ENCODE measurements around the gene TRIM50. TPM values are rescaled to one million over a fixed set of nuclear protein-coding genes. Genes with fewer than 3 reads are reported as not detected.
A peak's percentile ranks its signal among the peaks of the same experiment; 100 is the strongest.
"Not testable (repeated sequence)": the region's sequence is repeated elsewhere in the genome, so short reads cannot be mapped to it uniquely, and the experiment has no call there.

TRIM50 gene
- polyA plus RNA-seq, 1 donor from 2014 or later = not detected

- no peak overlapping the region for H3K9ac ChIP-seq (ENCODE audit: low read length)
- no peaks in the 10 kb centered on the region for H3F3A ChIP-seq (ENCODE audit: insufficient read depth, low read length, poor library complexity, severe bottlenecking)
- TF ChIP-seq POLR2AphosphoS5 (IDR thresholded peaks at IDR 0.05) (no peak), RAD21 (conservative IDR thresholded peaks at IDR 0.05) (no peak), MXI1 (conservative IDR thresholded peaks at IDR 0.05; ENCODE audit: poor library complexity, severe bottlenecking) (no peak), REST (IDR thresholded peaks at IDR 0.05; ENCODE audit: borderline replicate concordance) (no peak), TAF1 (IDR thresholded peaks at IDR 0.05; ENCODE audit: low read depth) (no peak), EZH2 (IDR thresholded peaks at IDR 0.05; ENCODE audit: borderline replicate concordance, insufficient read depth, low read length, poor library complexity, severe bottlenecking) (no peak), SMC3 (conservative IDR thresholded peaks at IDR 0.05; ENCODE audit: poor library complexity) (no peak), EP300 (conservative IDR thresholded peaks at IDR 0.05; ENCODE audit: poor library complexity, severe bottlenecking) (no peak)
- TF ChIP-seq, protein P1, sequence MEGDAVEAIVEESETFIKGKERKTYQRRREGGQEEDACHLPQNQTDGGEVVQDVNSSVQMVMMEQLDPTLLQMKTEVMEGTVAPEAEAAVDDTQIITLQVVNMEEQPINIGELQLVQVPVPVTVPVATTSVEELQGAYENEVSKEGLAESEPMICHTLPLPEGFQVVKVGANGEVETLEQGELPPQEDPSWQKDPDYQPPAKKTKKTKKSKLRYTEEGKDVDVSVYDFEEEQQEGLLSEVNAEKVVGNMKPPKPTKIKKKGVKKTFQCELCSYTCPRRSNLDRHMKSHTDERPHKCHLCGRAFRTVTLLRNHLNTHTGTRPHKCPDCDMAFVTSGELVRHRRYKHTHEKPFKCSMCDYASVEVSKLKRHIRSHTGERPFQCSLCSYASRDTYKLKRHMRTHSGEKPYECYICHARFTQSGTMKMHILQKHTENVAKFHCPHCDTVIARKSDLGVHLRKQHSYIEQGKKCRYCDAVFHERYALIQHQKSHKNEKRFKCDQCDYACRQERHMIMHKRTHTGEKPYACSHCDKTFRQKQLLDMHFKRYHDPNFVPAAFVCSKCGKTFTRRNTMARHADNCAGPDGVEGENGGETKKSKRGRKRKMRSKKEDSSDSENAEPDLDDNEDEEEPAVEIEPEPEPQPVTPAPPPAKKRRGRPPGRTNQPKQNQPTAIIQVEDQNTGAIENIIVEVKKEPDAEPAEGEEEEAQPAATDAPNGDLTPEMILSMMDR (IDR thresholded peaks at IDR 0.05; ENCODE audit: poor library complexity, severe bottlenecking) = no peak
- H3K27ac ChIP-seq (ENCODE audit: low read length) = no peak overlapping the region
- no peaks in the 10 kb centered on the region for H4K20me1 ChIP-seq (ENCODE audit: insufficient read depth)
- no peaks in the 10 kb centered on the region for H3K27me3 ChIP-seq (ENCODE audit: insufficient read depth, low read depth, low read length)
- H3K9me3 ChIP-seq (ENCODE audit: low read length) = no peaks in the 10 kb centered on the region
- no peaks in the 10 kb centered on the region for H3K9me2 ChIP-seq (ENCODE audit: insufficient read depth, low read length)
- no peak overlapping the region for H2AFZ ChIP-seq (ENCODE audit: low read depth, low read length)
- H3K36me3 ChIP-seq (ENCODE audit: insufficient read depth, low read length) = no peaks in the 10 kb centered on the region
- no peaks in the 10 kb centered on the region for H3K79me2 ChIP-seq (replicated peaks; ENCODE audit: insufficient read depth, low read length)
- H3K4me3 ChIP-seq (ENCODE audit: low read length) = peak overlapping the region; percentile 84
- peak overlapping the region; percentile 19 for H3K4me2 ChIP-seq (ENCODE audit: low read length)
Observed at GRCh38 chr7:73307436-73307835, 20.4 kb downstream of the TRIM50 start.

GRCh38 chr7:73304612-73305387, 23.1 kb downstream of the TRIM50 start:
- H3K4me3 ChIP-seq (ENCODE audit: low read length); H3K9me3 ChIP-seq (ENCODE audit: low read length); H4K20me1 ChIP-seq (ENCODE audit: insufficient read depth); H3F3A ChIP-seq (ENCODE audit: insufficient read depth, low read length, poor library complexity, severe bottlenecking); H3K4me2 ChIP-seq (ENCODE audit: low read length); H3K36me3 ChIP-seq (ENCODE audit: insufficient read depth, low read length); H3K9ac ChIP-seq (ENCODE audit: low read length); H3K27me3 ChIP-seq (ENCODE audit: insufficient read depth, low read depth, low read length); H3K27ac ChIP-seq (ENCODE audit: low read length); H3K79me2 ChIP-seq (replicated peaks; ENCODE audit: insufficient read depth, low read length); H2AFZ ChIP-seq (ENCODE audit: low read depth, low read length); H3K9me2 ChIP-seq (ENCODE audit: insufficient read depth, low read length): not testable (repeated sequence)
